SU-DHL-6 (cell line): ENCODE results near the gene ADGRG1.

Experiments used
- EZH2phosphoT487 ChIP-seq: fragments of 200-600 bp; sonication (generic), shearing (Covaris generic); conservative IDR thresholded peaks from 2 replicates; pipeline ENCODE4 v1.6.1; 2018; ENCODE audit warnings: mild to moderate bottlenecking, antibody characterized with exemption, low read length, moderate library complexity, mixed read lengths
- TF ChIP-seq, protein P1 (sequence below): fragments of 200-600 bp; sonication (generic); IDR thresholded peaks from one replicate; pipeline ENCODE4 v1.5.1; 2017; ENCODE audit warnings: antibody characterized with exemption, mild to moderate bottlenecking, low read length, moderate library complexity; ENCODE audit not compliant: insufficient read depth, poor library complexity, severe bottlenecking

DNA sequence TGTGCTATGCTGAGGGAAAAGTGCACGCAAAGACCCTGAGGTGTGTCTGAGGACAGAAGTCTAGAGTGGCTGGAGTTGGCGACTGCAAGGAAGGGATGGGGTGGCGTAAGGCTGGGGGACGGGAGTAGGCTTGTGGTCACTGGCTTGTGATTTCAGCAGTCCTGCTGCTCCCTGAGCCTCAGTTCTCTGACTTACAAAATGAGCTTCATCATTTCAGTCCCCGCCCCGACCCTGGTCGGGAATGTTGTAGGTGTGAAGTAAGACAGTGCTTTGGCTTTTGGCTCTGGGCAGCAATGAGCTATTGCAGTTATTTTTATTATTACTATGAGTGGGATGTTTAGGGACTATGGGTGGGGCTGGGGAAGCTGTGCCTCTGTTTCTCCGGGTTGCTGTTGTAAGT, 8.6 kb downstream of the ADGRG1 start:
- no peak for TF ChIP-seq EZH2phosphoT487
- TF ChIP-seq, protein P1, sequence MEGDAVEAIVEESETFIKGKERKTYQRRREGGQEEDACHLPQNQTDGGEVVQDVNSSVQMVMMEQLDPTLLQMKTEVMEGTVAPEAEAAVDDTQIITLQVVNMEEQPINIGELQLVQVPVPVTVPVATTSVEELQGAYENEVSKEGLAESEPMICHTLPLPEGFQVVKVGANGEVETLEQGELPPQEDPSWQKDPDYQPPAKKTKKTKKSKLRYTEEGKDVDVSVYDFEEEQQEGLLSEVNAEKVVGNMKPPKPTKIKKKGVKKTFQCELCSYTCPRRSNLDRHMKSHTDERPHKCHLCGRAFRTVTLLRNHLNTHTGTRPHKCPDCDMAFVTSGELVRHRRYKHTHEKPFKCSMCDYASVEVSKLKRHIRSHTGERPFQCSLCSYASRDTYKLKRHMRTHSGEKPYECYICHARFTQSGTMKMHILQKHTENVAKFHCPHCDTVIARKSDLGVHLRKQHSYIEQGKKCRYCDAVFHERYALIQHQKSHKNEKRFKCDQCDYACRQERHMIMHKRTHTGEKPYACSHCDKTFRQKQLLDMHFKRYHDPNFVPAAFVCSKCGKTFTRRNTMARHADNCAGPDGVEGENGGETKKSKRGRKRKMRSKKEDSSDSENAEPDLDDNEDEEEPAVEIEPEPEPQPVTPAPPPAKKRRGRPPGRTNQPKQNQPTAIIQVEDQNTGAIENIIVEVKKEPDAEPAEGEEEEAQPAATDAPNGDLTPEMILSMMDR = no peak
